ENCODE data around the gene MTR.

The MTR gene

GRCh38 chr1:236795035-236795756 is at the start of gene MTR:
Gene MTR (plus strand): TSS chr1:236795292. CDS start chr1:236795704, 412 bp downstream.
- TF ChIP-seq CTCF (IDR thresholded peaks at IDR 0.05): no peak
- Histone ChIP-seq H3K27ac (peak within 1 kb of the TSS; percentile 77), H3K4me3 (ENCODE audit: low read depth in 1 of 2, low read length in 1 of 2) (peak within 1 kb of the TSS; percentile 84 to 98)

GRCh38 chr1:236746785-236747184 is 48.3 kb upstream of the MTR start:
- H3K27ac ChIP-seq: no peak overlapping the region
- TF ChIP-seq CTCF (IDR thresholded peaks at IDR 0.05): no peak
- H3K4me3 ChIP-seq (ENCODE audit: low read depth in 1 of 2, low read length in 1 of 2): no peak overlapping the region
- H3K9me3 ChIP-seq: no peaks in the 10 kb centered on the region
- no peaks in the 10 kb centered on the region for H3K36me3 ChIP-seq
- H3K4me1 ChIP-seq (ENCODE audit: control insufficient read depth in 1 of 2, insufficient read depth in 1 of 2, low read depth in 1 of 2, low read length in 1 of 2): no peaks in the 10 kb centered on the region
- peaks cover 9% of the 10 kb centered on the region for H3K27me3 ChIP-seq

More at GRCh38 chr1:236795035-236795756, at the start of gene MTR:
- Histone ChIP-seq H3K36me3 (no peaks in the 10 kb centered on the region), H3K27me3 (peaks cover 16% of the 10 kb centered on the region), H3K4me1 (ENCODE audit: control insufficient read depth in 1 of 2, insufficient read depth in 1 of 2, low read depth in 1 of 2, low read length in 1 of 2) (peaks cover 14 to 17% of the 10 kb centered on the region in 2 experiments), H3K9me3 (no peaks in the 10 kb centered on the region)

- peaks cover 9% of the 10 kb centered on the region for H3K27me3 ChIP-seq
- TF ChIP-seq CTCF (IDR thresholded peaks at IDR 0.05): no peak
- H3K4me1 ChIP-seq (ENCODE audit: control insufficient read depth in 1 of 2, insufficient read depth in 1 of 2, low read depth in 1 of 2, low read length in 1 of 2): no peaks in the 10 kb centered on the region
- no peaks in the 10 kb centered on the region for H3K9me3 ChIP-seq
- H3K27ac ChIP-seq: no peak overlapping the region
- no peaks in the 10 kb centered on the region for H3K36me3 ChIP-seq
- H3K4me3 ChIP-seq (ENCODE audit: low read depth in 1 of 2, low read length in 1 of 2): no peak overlapping the region
These were observed 47.6 kb upstream of the MTR start for GRCh38 chr1:236747311-236747985.

GRCh38 chr1:236748268-236748870 is 46.7 kb upstream of the MTR start:
- Histone ChIP-seq H3K9me3 (no peaks in the 10 kb centered on the region), H3K4me1 (ENCODE audit: control insufficient read depth in 1 of 2, insufficient read depth in 1 of 2, low read depth in 1 of 2, low read length in 1 of 2) (no peaks in the 10 kb centered on the region), H3K36me3 (no peaks in the 10 kb centered on the region), H3K4me3 (ENCODE audit: low read depth in 1 of 2, low read length in 1 of 2) (no peak overlapping the region), H3K27me3 (peaks cover 9% of the 10 kb centered on the region), H3K27ac (no peak overlapping the region)
- no peak for TF ChIP-seq CTCF (IDR thresholded peaks at IDR 0.05)

- Histone ChIP-seq H3K27ac (no peak overlapping the region), H3K36me3 (no peaks in the 10 kb centered on the region), H3K9me3 (no peaks in the 10 kb centered on the region), H3K27me3 (peaks cover 9% of the 10 kb centered on the region), H3K4me1 (ENCODE audit: control insufficient read depth in 1 of 2, insufficient read depth in 1 of 2, low read depth in 1 of 2, low read length in 1 of 2) (no peaks in the 10 kb centered on the region), H3K4me3 (ENCODE audit: low read depth in 1 of 2, low read length in 1 of 2) (no peak overlapping the region)
- no peak for TF ChIP-seq CTCF (IDR thresholded peaks at IDR 0.05)
These were observed 44.2 kb upstream of the MTR start for GRCh38 chr1:236750928-236751327.

Data from neutrophil (primary cell).